GM12878 (cell line): ENCODE measurements around the gene PPARA. TPM values are rescaled to one million over a fixed set of nuclear protein-coding genes. Genes with fewer than 3 reads are reported as not detected.
"Not testable (repeated sequence)": the region's sequence is repeated elsewhere in the genome, so short reads cannot be mapped to it uniquely, and the experiment has no call there.

Source experiments
- ATAC-seq: fragments of 200-7000 bp; cut with Tn5 transposase; 3 replicates; pipeline ENCODE4 v1.9.1; 2020; ENCODE audit warnings: mild to moderate bottlenecking, moderate library complexity
- BruUV-seq: library from RNA; stranded (reverse); fragments of 400-500 nt; replicated peaks from 2 replicates; lab custom pipeline; 2021; lab: Mats Ljungman, UMichigan
- CTCF ChIA-PET: fragments of 300-600 bp; sonication (Branson Sonifier 250); formaldehyde crosslinking; extraction: SDS; loops from one replicate; lab custom pipeline; 2021; ENCODE audit warnings: inconsistent platforms; lab: Yijun Ruan, JAX
- POLR2A ChIA-PET: fragments of 350-600 bp; formaldehyde crosslinking; extraction: SDS; loops from one replicate; lab custom pipeline; 2021; ENCODE audit warnings: inconsistent platforms; lab: Charles Lee
- RAD21 ChIA-PET: fragments of 300-600 bp; sonication (Branson Sonifier 250); formaldehyde crosslinking; loops from one replicate; lab custom pipeline; 2023; ENCODE audit warnings: antibody characterized with exemption; ENCODE audit not compliant: unreplicated experiment; lab: Charles Lee
- SMC1A ChIA-PET: fragments of 300-600 bp; sonication (Branson Sonifier 250); formaldehyde crosslinking; loops from one replicate; lab custom pipeline; 2023; ENCODE audit not compliant: unreplicated experiment, uncharacterized antibody; lab: Charles Lee
- DNase-seq: peaks from one replicate; pipeline ENCODE4 v3.0.0-alpha.2; 2011; ENCODE audit warnings: low read depth, low spot score
- FAIRE-seq: peaks from 3 replicates; lab custom pipeline; 2011; peaks lifted over from hg19 to GRCh38; lab: Jason Lieb, UNC
- H2AFZ ChIP-seq: 2 replicates; pipeline ENCODE4 v1.6.0; 2011; ENCODE audit warnings: low read depth, low read length, control low read depth; ENCODE audit not compliant: control insufficient read depth
- H3K27ac ChIP-seq: 2 replicates; pipeline ENCODE4 v1.5.1; 2011; ENCODE audit warnings: control low read depth; ENCODE audit not compliant: control insufficient read depth, insufficient read depth
- H3K27me3 ChIP-seq, 2 experiments: replicated peaks in 1 of 2; 2 replicates each; pipeline versions ENCODE4 v1.6.0 to v1.6.1; 2011; ENCODE audit warnings: low read length in 1 of 2; ENCODE audit not compliant: control insufficient read depth in 2 of 2, insufficient read depth in 2 of 2
- H3K36me3 ChIP-seq, 2 experiments: 2 replicates each; pipeline ENCODE4 v1.5.1; 2011; ENCODE audit warnings: low read length in 1 of 2; ENCODE audit not compliant: control insufficient read depth in 2 of 2, insufficient read depth in 2 of 2
- H3K4me1 ChIP-seq: 2 replicates; pipeline ENCODE4 v1.6.1; 2011; ENCODE audit warnings: mild to moderate bottlenecking, low read length, moderate library complexity, mixed read lengths; ENCODE audit not compliant: control insufficient read depth, insufficient read depth
- H3K4me2 ChIP-seq: 2 replicates; pipeline ENCODE4 v1.6.0; 2011; ENCODE audit warnings: control low read depth; ENCODE audit not compliant: control insufficient read depth, insufficient read depth
- H3K4me3 ChIP-seq: fragments of 200-600 bp; sonication (generic); 2 replicates; pipeline ENCODE4 v1.5.1; 2016
- H3K79me2 ChIP-seq: 2 replicates; pipeline ENCODE4 v1.6.0; 2011; ENCODE audit warnings: low read length; ENCODE audit not compliant: control insufficient read depth, insufficient read depth
- H3K9ac ChIP-seq: 2 replicates; pipeline ENCODE4 v1.8.0; 2011; ENCODE audit warnings: low read length, control low read depth, mixed read lengths; ENCODE audit not compliant: control insufficient read depth, insufficient read depth
- H3K9me3 ChIP-seq: replicated peaks from 3 replicates; pipeline ENCODE4 v1.5.1; 2011; ENCODE audit warnings: mild to moderate bottlenecking, low read length; ENCODE audit not compliant: control insufficient read depth, insufficient read depth
- H4K20me1 ChIP-seq: 2 replicates; pipeline ENCODE4 v1.6.0; 2011; ENCODE audit not compliant: control insufficient read depth, insufficient read depth
- CBX5 ChIP-seq: sonication (generic); IDR thresholded peaks from 2 replicates; pipeline ENCODE4 v1.6.1; 2016; ENCODE audit warnings: low read depth, moderate library complexity, mild to moderate bottlenecking, inconsistent platforms
- CEBPB ChIP-seq, 2 experiments: fragments of 150-350 bp in 1 of 2; IDR thresholded peaks; 2 replicates each; pipeline ENCODE4 v1.6.1; 2012 to 2014; ENCODE audit warnings: low read depth in 2 of 2, low read length in 2 of 2, borderline replicate concordance in 1 of 2, inconsistent platforms in 1 of 2
- ESRRA ChIP-seq: IDR thresholded peaks from 2 replicates; pipeline ENCODE4 v1.6.1; 2012; ENCODE audit warnings: mild to moderate bottlenecking, low read length, improper control_type of control experiment
- NFIC ChIP-seq: IDR thresholded peaks from 2 replicates; pipeline ENCODE4 v1.6.1; 2012; ENCODE audit warnings: low read depth, mild to moderate bottlenecking, inconsistent platforms, low read length, moderate library complexity
- RUNX3 ChIP-seq: IDR thresholded peaks from 2 replicates; pipeline ENCODE4 v1.6.1; 2012; ENCODE audit warnings: low read length, inconsistent platforms
- SPI1 ChIP-seq: IDR thresholded peaks from 2 replicates; pipeline ENCODE4 v1.6.1; 2011; ENCODE audit warnings: low read depth, mild to moderate bottlenecking, low read length, moderate library complexity, borderline replicate concordance; ENCODE audit not compliant: insufficient read depth
- STAT3 ChIP-seq: IDR thresholded peaks from 2 replicates; pipeline ENCODE4 v1.6.1; 2011; ENCODE audit warnings: low read depth, low read length, improper control_type of control experiment
- SUZ12 ChIP-seq: fragments of 200-600 bp; sonication (generic); IDR thresholded peaks from one replicate; pipeline ENCODE4 v1.6.1; 2018; ENCODE audit warnings: antibody characterized with exemption, mild to moderate bottlenecking; ENCODE audit not compliant: unreplicated experiment
- YY1 ChIP-seq: IDR thresholded peaks from 2 replicates; pipeline ENCODE4 v1.6.1; 2011; ENCODE audit warnings: low read depth, mild to moderate bottlenecking, low read length
- ZBTB40 ChIP-seq: fragments of 450-650 bp; IDR thresholded peaks from 2 replicates; pipeline ENCODE4 v1.6.1; 2016; ENCODE audit warnings: mild to moderate bottlenecking, moderate library complexity, borderline replicate concordance
- ZNF207 ChIP-seq: fragments of 450-650 bp; IDR thresholded peaks from 2 replicates; pipeline ENCODE4 v1.6.1; 2014; ENCODE audit warnings: antibody characterized with exemption, mild to moderate bottlenecking, borderline replicate concordance
- WGBS: methylation state at CpG from one replicate; pipeline ENCODE4 v1.1.6; 2016; ENCODE audit warnings: low lambda C conversion rate; ENCODE audit not compliant: insufficient replicate concordance, insufficient coverage; ENCODE audit errors: missing lambda C conversion rate; 5-methylcytosine and 5-hydroxymethylcytosine counted together
- in situ Hi-C: fragments of 300-500 bp; cut with MboI; formaldehyde crosslinking; loops from 9 replicates; pipeline ENCODE4 v1.14.3; 2018; ENCODE audit warnings: mixed read lengths
- intact Hi-C: fragments of 100-400 bp; cut with micrococcal nuclease; formaldehyde crosslinking; loops from one replicate; pipeline ENCODE4 v1.14.2; 2022; ENCODE audit not compliant: unreplicated experiment
- polyA plus RNA-seq, 11 experiments: library from polyadenylated mRNA; depleted of rRNA in 4 of 11; unstranded in 6 of 11; stranded (reverse) in 5 of 11; fragments of >200 nt; fragmentation: Nextera tagmentation in 4 of 11; fragmentation: Illumina TruSeq in 1 of 11; extraction: Ambion mirVana in 4 of 11; extraction: Trizol in 1 of 11; gene quantifications; 1 replicate in 1 of 11; 2 replicates in 10 of 11; pipeline versions ENCODE4 v1.2.1 to v1.2.3, GENCODE V29; 2011 to 2016; ENCODE audit warnings: inconsistent platforms in 2 of 11, missing spikeins in 2 of 11, low read depth in 1 of 11
- total RNA-seq, 4 experiments: library from RNA; depleted of rRNA in 3 of 4; stranded (reverse); fragments of >200 nt in 3 of 4; fragmentation: Illumina TruSeq in 1 of 4; extraction: Trizol in 1 of 4; gene quantifications; 2 replicates each; pipeline versions ENCODE4 v1.2.1 to v1.2.3, GENCODE V29; 2013 to 2021

Gene PPARA
- total and polyA plus RNA-seq, 10 of the 15 experiments (the other 5 are each of a cell fraction or from before 2014, with no cell fraction given): 0.72 to 10.4 (median 4.6) TPM

DNA sequence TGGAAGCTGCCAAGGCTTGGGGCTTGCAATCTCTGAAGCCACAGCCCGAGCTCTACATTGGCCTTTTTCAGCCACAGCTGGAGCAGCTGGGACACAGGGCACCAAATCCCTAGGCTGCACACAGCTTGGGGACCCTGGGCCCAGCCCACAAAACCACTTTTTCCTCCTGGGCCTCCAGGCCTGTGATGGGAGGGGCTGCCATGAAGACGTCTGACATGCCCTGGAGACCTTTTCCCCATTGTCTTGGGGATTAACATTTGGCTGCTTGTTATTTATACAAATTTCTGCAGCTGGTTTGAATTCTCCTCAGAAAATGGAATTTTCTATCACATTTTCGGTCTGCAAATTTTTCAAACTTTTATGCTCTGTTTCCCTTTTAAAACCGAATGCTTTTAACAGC, 115.3 kb downstream of the PPARA start:
- in situ Hi-C loops, BruUV-seq: not testable (repeated sequence)

DNA sequence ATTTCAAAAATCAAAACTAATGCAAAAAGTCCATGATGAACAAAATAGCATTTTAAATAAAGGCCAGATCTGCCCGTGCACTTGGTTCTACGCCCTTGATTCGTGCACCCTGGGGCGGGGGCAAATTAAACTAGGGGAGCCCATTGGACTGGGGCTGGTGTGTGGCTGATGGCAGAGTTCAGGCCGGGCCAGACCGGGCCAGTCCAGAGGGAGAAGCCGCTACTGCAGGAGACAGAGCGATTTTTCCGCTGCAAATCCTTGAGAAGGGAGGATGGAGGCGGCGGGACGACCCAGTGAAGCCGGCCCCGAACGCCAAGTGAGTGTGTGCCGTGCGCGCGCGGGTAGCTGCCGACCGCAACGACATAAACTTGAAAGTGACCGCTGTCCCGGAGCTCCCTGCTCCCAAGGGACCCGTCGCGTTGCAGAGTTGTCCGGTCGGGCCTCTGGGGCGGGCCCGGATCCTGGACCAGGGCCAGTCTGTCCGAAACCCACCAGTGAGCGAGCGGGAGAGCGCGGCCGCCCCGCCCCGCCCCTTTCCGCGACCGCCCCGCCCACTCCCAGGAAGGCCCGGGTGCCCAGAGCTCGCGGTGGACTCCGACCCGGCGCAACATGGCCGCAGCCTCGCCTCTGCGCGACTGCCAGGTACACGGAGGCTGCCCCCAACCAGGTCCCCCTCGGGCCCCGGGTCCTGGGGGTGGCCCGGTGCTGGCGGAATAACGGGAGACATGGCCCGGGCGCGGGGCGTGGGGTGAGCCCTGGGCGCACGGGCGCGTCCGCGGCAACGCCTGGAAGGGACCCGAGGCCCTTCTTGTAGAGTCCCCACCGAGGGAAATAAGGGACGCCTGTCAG, 117.3 kb downstream of the PPARA start, which contains the start of gene TTC38:
TSS of gene TTC38 (plus strand) at position 578 of the 849 bp plus-strand sequence. CDS start at position 610, 32 bp downstream.
- ATAC-seq (peak; percentile 99), FAIRE-seq (no peak), DNase-seq (no peak)
- peaks cover 0 to 2% of the 10 kb centered on the region in 2 experiments; a peak in 2 of 4 replicates for H3K27me3 ChIP-seq
- H3K79me2 ChIP-seq: peaks cover 3% of the 10 kb centered on the region; the same call in 1 of the 2 replicates
- no peaks in the 10 kb centered on the region; a peak in 2 of 4 replicates for H3K36me3 ChIP-seq
- ChIA-PET CTCF (interaction anchor here (0.7 to 1.7 kb wide), 4 partner anchors 16 to 494 kb away, joined by 3 to 4 read pairs (median 4); partner anchors contain the start of gene CDPF1), SMC1A (interaction anchor here (0.8 to 1.3 kb wide), 4 partner anchors 10 to 119 kb away, joined by 3 to 5 read pairs (median 4); no protein-coding TSS in a partner anchor), RAD21 (interaction anchor here (0.6 to 1.0 kb wide), 4 partner anchors 9 to 34 kb away, joined by 3 to 8 read pairs (median 5); partner anchors contain the start of gene GTSE1), POLR2A (interaction anchor here (0.7 to 2.1 kb wide), 4 partner anchors 11 to 110 kb away, joined by 3 to 9 read pairs (median 6); no protein-coding TSS in a partner anchor)
- in situ Hi-C loops: no loop called here
- BruUV-seq: no TSS peak
- H3K4me2 ChIP-seq: peak within 1 kb of the TSS; percentile 98
- H3K9me3 ChIP-seq: peaks cover 10% of the 10 kb centered on the region; the same call in 2 of the 3 replicates
- under 1% methylated on average over 45 of the region's 74 CpGs for WGBS
- intact Hi-C loops: no loop called here
- H2AFZ ChIP-seq: peak within 1 kb of the TSS; percentile 87
- H3K9ac ChIP-seq: peak within 1 kb of the TSS; percentile 70
- H4K20me1 ChIP-seq: no peaks in the 10 kb centered on the region
- H3K27ac ChIP-seq: peak within 1 kb of the TSS; percentile 44; the same call in 1 of the 2 replicates
- H3K4me1 ChIP-seq: peaks cover 5% of the 10 kb centered on the region
- H3K4me3 ChIP-seq: peak within 1 kb of the TSS; percentile 91
- no peak for TF ChIP-seq CBX5
- no peak for TF ChIP-seq NFIC
- no peak for TF ChIP-seq ZBTB40
- no peak for TF ChIP-seq SUZ12
- TF ChIP-seq CEBPB (IDR thresholded peaks at IDR 0.05; ENCODE audit: borderline replicate concordance in 1 of 2, low read depth in 2 of 2, low read length in 2 of 2): no peak
- no peak for TF ChIP-seq SPI1
- no peak for TF ChIP-seq STAT3
- peak; percentile 51 for TF ChIP-seq RUNX3
- 0 out of 2 replicates have a peak, but pooled peaks have one; percentile 34 for TF ChIP-seq ZNF207
- TF ChIP-seq YY1: peak; percentile 87
- TF ChIP-seq ESRRA: no peak

More for the DNA sequence above, 115.3 kb downstream of the PPARA start:
- H3K79me2 ChIP-seq, H3K27ac ChIP-seq, FAIRE-seq, H3K9me3 ChIP-seq, H3K36me3 ChIP-seq, H4K20me1 ChIP-seq, ATAC-seq, SMC1A ChIA-PET, H3K4me1 ChIP-seq, POLR2A ChIA-PET, CTCF ChIA-PET, H3K9ac ChIP-seq, RAD21 ChIA-PET, DNase-seq, H3K27me3 ChIP-seq, intact Hi-C loops, H3K4me3 ChIP-seq, H2AFZ ChIP-seq, H3K4me2 ChIP-seq: not testable (repeated sequence)
- 59% methylated on average over 4 of the region's 4 CpGs for WGBS
